Right lobe of liver (tissue), 4 donors: ENCODE measurements around the gene PTCHD4.

Experiments used
- POLR2A ChIP-seq: fragments of 450-650 bp; IDR thresholded peaks from one replicate; pipeline ENCODE4 v1.6.1; 2017; ENCODE audit warnings: antibody characterized with exemption, mild to moderate bottlenecking
- TF ChIP-seq, protein P1 (sequence below), 4 donors: fragments of 200-600 bp in 3 of 4; fragments of 450-650 bp in 1 of 4; IDR thresholded peaks; one replicate each; pipeline versions ENCODE4 v1.5.1 to v1.8.0; 2016 to 2022; ENCODE audit warnings: antibody characterized with exemption in 4 of 4, mild to moderate bottlenecking in 2 of 4
- donor health status: DM: no; HTN: no; CAD: no.
- donor health status: DM: no; HTN: no; CAD: no.
- donor health status: DM: no; HTN: yes; CAD: no.

DNA sequence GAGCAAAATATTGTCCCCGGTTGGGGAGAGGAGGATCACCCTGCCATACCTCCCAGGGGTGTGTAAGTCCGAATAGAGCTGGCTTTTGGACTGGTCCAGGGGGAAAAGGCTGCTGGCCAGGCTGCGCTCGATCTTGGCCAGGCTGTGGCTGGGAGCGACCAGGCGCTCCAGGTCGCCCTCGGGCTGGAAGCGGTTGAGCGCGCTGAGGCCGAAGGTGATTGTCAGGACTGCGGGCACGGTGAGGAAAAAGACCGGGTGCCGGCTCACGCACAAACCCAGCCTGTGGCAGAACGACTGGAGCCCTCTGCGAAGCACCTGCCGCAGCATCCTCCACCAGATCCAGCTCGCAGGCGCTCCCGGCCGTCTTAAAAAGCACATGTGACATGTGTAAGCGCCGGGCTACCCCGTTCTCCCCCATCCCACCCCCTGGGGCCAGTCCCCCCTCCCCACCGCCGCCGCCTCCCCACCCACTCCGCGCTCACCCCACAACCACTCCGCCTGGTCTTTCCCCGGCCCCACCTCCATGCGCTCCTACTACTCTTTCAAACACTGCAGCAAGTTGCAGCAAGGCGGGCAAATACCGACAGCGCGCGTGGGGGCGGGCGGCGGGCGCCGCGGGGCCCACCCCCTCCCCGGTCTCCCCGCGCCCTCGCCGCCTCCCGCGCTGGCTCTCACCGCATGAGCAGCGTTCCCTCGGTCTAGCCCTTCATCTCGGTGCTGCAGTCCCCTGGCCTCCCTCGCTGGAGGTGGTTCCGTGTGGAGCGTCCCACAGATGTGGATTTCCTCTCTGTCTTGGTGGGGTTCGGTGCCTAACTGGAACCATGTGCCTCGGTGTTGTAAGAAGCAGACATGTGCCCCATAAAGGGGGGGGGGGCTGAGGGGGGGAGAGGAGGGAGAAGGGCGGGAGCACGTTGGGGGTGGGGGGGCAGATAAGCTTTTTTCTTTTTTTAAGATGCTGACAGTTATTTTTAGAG, 42.4 kb downstream of the PTCHD4 start:
- TF ChIP-seq, protein P1, sequence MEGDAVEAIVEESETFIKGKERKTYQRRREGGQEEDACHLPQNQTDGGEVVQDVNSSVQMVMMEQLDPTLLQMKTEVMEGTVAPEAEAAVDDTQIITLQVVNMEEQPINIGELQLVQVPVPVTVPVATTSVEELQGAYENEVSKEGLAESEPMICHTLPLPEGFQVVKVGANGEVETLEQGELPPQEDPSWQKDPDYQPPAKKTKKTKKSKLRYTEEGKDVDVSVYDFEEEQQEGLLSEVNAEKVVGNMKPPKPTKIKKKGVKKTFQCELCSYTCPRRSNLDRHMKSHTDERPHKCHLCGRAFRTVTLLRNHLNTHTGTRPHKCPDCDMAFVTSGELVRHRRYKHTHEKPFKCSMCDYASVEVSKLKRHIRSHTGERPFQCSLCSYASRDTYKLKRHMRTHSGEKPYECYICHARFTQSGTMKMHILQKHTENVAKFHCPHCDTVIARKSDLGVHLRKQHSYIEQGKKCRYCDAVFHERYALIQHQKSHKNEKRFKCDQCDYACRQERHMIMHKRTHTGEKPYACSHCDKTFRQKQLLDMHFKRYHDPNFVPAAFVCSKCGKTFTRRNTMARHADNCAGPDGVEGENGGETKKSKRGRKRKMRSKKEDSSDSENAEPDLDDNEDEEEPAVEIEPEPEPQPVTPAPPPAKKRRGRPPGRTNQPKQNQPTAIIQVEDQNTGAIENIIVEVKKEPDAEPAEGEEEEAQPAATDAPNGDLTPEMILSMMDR (IDR thresholded peaks at IDR 0.05): no peak
- TF ChIP-seq POLR2A: no peak
